ENCODE measurements around the gene MAJIN. TPM values are rescaled to one million over a fixed set of nuclear protein-coding genes. Genes with fewer than 3 reads are reported as not detected.
A peak's percentile ranks its signal among the peaks of the same experiment; 100 is the strongest.
"Not testable (repeated sequence)": the region's sequence is repeated elsewhere in the genome, so short reads cannot be mapped to it uniquely, and the experiment has no call there.

Gene MAJIN
- total and polyA plus RNA-seq, 5 experiments from 2014 or later: 0.48 to 2.4 (median 1.4) TPM; not detected in 1

DNA sequence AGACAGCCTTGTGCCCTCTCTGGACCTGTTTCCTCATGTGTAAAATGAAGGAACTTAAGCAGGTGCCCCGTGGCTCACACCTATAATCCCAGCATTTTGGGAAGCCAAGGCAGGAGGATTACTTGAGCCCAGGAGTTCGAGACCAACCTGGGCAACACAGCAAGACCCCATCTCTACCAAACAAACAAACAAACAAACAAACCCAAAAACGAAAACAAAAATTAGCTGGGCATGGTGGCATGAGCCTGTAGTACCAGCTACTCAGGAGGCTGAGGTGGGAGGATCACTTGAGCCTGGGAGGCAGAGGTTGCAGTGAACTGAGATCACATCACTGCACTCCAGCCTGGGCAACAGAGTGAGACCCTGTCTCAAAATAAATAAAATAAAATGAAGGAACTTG lies 32.1 kb upstream of the MAJIN start:
- not testable (repeated sequence) for H3K27ac Mint-ChIP-seq, H3K4me1 Mint-ChIP-seq, H3K27me3 Mint-ChIP-seq, ATAC-seq, DNase-seq, H3K9me3 Mint-ChIP-seq, H3K4me3 Mint-ChIP-seq, H3K36me3 Mint-ChIP-seq
- POLR2A ChIA-PET: interaction anchor here (1.4 kb wide), 1 partner anchor 113 kb away, joined by 3 read pairs; the partner anchor contains the start of gene ZNHIT2

DNA sequence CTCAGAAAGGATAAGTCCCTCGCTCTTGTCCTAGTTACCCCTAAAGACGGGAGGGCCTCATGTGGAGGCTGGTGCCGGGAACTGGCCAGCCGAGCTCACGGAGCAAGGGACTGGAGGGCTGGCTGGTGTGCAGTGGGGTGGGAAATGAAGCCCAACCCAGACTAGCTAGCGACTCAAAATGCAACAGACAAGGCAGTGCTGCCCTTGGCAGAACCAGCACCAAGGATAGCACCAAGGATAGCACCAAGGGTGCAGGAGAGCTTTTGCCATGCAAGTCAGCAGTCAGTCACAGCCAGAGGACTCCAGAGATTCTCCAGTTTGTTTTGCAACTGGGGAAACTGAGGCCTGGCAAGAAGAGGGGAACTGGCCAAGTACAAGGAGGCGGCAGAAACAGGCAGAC lies 31.4 kb upstream of the MAJIN start:
- Mint-ChIP-seq H3K9me3 (no peaks in the 10 kb centered on the region), H3K36me3 (no peaks in the 10 kb centered on the region), H3K4me3 (no peak overlapping the region), H3K4me1 (peaks cover 0 to 5% (median 0%) of the 10 kb centered on the region in 4 donors), H3K27me3 (no peaks in the 10 kb centered on the region), H3K27ac (no peak overlapping the region)
- DNase-seq (no peak), ATAC-seq (no peak)
- POLR2A ChIA-PET: interaction anchor here (1.4 kb wide), 1 partner anchor 114 kb away, joined by 3 read pairs; the partner anchor contains the start of gene ZNHIT2

DNA sequence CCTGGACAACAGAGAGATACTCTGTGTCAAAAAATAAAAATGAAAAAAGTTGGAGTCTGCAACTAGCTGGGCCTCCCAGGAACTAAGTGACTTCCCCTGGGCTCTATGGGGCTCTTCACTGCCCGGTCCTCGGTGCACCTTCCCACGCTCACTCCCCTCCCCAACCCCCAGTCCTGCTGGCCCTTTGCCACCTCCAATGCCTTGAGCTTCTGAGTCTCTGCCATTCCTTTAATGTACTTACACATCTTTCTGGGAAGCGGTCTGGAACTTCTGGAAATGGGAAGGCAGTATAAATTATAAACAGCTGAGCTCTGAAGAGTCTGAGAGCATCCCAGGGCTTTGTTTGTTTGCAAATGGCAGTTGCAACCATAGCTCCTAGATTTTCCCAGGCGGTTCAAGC lies 30.8 kb upstream of the MAJIN start:
- POLR2A ChIA-PET: no interaction called here
- Mint-ChIP-seq H3K4me3 (no peak overlapping the region), H3K9me3 (no peaks in the 10 kb centered on the region), H3K27ac (no peak overlapping the region), H3K27me3 (no peaks in the 10 kb centered on the region), H3K4me1 (peaks cover 0 to 8% (median 0%) of the 10 kb centered on the region in 4 donors), H3K36me3 (no peaks in the 10 kb centered on the region)
- DNase-seq (no peak), ATAC-seq (no peak)

DNA sequence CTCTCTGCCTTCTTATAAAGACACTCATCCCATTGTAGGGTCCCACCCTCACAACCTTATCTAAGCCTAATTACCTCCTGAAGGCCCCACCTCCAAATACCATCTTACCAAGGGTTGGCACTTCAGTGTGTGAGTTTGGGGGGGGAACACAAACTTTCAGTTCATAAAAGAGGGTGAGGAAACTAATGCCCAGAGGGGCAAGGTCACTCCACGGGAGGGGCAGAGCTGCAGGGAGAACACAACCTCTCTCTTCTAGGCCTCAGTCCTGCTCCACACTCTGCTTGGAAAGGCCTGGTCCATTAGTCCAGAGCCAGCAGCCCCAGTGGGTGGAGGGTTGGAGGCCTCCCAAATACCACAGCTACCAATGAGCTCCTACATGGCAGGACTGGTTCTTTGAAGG lies 27.6 kb upstream of the MAJIN start:
- POLR2A ChIA-PET: no interaction called here
- ATAC-seq (no peak), DNase-seq (no peak)
- no peak overlapping the region for H3K27ac Mint-ChIP-seq
- H3K36me3 Mint-ChIP-seq: no peaks in the 10 kb centered on the region
- peaks cover 0 to 11% (median 0%) of the 10 kb centered on the region in 5 donors for H3K27me3 Mint-ChIP-seq
- H3K4me3 Mint-ChIP-seq: no peak overlapping the region
- peaks cover 2 to 18% (median 7%) of the 10 kb centered on the region in 4 donors for H3K4me1 Mint-ChIP-seq
- no peaks in the 10 kb centered on the region for H3K9me3 Mint-ChIP-seq

DNA sequence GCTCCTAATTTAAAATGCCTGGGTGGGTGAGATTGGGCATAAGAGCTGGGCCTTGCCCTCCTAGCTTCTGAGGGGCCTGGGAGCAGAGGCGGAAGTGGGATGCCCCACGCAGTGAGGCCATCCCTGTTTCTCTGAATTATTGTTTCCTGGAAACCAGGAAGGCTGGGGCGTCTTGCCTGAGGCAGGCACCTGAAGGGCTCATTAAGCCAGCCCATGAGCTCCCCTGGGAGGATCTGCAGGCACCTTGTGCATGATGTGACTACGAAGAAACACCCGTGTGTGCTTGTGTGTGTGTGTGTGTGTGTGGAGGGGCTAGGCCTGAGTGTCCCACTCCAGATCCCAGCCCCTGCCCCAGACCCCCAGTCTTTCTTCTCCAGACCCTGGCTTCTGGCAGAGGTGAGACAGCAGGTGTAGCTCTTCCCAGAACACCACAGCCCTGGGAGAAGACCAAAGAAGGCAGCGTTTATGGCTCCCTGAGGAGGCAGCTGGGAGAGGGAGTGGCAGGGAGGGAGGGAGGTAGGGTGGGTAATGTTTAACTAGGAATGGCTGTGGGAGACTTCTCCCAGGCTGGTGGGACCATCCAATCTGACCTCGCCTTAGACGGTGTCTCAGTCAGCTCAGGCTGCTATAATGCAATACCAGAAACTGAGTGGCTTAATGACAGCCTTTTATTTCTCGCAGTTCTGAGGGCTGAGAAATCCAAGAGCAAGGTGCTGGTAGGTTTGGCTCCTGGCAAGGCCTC lies 27.0 kb upstream of the MAJIN start:
- DNase-seq: no peak
- Mint-ChIP-seq H3K36me3 (no peaks in the 10 kb centered on the region), H3K4me1 (peaks cover 2 to 18% (median 7%) of the 10 kb centered on the region in 4 donors), H3K9me3 (no peaks in the 10 kb centered on the region), H3K4me3 (no peak overlapping the region), H3K27ac (peak overlapping the region in 6 of 10 donors; percentile 7 to 63 (median 42)), H3K27me3 (peaks cover 0 to 17% (median 0%) of the 10 kb centered on the region in 5 donors)
- ATAC-seq: no peak
- POLR2A ChIA-PET: no interaction called here

DNA sequence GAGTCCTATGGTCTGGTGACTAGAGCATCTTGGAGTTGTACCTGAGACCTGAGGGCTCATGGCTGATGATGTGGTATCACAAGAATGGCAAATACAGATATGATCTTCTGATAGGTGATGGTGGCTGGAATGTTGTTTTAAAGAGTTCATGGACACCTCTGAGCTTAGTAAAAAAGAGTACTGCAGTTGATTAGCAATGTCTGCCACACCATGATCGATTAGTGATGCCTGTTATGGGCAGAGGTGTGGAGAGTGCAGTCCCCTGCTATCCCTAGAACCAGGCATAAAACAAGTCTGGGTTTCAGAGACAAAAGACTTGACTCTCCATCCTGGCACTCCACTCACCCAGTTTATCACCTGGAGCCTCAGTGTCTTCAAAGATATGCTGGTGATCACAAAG lies 26.2 kb upstream of the MAJIN start:
- Mint-ChIP-seq H3K9me3 (no peaks in the 10 kb centered on the region), H3K36me3 (no peaks in the 10 kb centered on the region), H3K4me1 (peaks cover 2 to 18% (median 7%) of the 10 kb centered on the region in 4 donors), H3K4me3 (no peak overlapping the region), H3K27me3 (peaks cover 0 to 19% (median 0%) of the 10 kb centered on the region in 5 donors), H3K27ac (peak overlapping the region in 2 of 10 donors; percentile 7 to 63)
- DNase-seq (no peak), ATAC-seq (no peak)
- POLR2A ChIA-PET: no interaction called here

DNA sequence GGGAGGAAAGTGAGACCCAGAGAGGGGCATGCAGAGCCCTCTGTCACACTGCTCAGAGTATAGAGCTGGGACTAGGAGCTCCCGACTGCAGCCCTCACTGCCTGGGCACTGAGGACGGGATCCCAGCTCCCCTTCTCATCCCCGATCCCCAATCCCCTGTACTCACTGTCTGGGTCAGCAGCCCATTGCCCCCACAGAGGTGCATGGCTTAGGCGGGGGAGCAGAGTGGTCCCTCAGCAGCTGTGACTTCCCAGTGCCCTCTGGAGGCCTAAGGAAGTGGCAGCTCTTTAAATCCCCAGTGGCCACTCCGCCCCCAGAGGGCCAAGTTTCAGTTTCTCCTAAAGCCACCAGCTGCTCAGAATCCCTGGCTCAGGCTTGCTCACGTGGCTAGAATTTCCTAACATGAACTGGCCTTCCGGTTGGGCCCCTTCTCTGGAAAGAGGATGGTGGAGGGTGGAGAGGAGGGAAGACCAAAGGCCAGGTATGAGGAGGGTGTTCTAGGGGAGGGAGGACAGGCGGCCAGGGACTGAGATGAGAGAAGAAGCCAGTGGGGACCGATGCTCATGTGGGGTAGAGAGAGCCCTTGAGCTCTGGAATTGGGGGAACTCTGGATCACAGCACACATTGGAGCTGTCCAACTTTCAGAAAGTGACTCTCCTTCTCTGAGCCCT lies 24.9 kb upstream of the MAJIN start, which contains the start of gene BATF2:
Gene BATF2, minus strand, starts transcription at position 262 of the 671 bp plus-strand sequence. Its CDS starts 57 bp downstream, at position 205.
- H3K27ac Mint-ChIP-seq: peak within 1 kb of the TSS in 3 of 10 donors; percentile 29 to 70 (median 48)
- no peaks in the 10 kb centered on the region for H3K9me3 Mint-ChIP-seq
- no peaks in the 10 kb centered on the region for H3K36me3 Mint-ChIP-seq
- peak; percentile 32 to 63 for ATAC-seq
- H3K4me1 Mint-ChIP-seq: peaks cover 2 to 18% (median 7%) of the 10 kb centered on the region in 4 donors
- H3K27me3 Mint-ChIP-seq: peaks cover 0 to 19% (median 0%) of the 10 kb centered on the region in 5 donors
- H3K4me3 Mint-ChIP-seq: peak within 1 kb of the TSS in 1 of 10 donors; percentile 76
- POLR2A ChIA-PET: no interaction called here
- DNase-seq: peak in 2 of 10 donors; percentile 6 to 16

DNA sequence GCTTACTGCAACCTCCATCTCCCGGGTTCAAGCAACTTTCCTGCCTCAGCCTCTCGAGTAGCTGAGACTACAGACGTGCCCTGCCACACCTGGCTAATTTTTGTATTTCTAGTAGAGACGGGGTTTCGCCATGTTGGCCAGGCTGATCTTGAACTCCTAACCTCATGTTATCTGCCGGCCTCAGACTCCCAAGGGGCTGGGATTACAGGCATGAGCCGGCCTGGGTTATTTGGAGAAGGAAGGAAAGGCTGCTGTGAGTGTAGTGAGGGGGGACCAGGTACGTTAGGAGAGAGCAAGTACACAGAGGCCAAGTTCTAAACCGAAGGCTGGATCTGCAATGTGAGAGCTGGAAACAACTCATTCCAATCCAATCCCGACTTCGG lies 24.4 kb upstream of the MAJIN start:
- Mint-ChIP-seq H3K27ac (peak overlapping the region in 2 of 10 donors; percentile 29 to 70), H3K36me3 (no peaks in the 10 kb centered on the region), H3K4me3 (peak overlapping the region in 1 of 10 donors; percentile 76), H3K9me3 (no peaks in the 10 kb centered on the region), H3K4me1 (peaks cover 2 to 21% (median 7%) of the 10 kb centered on the region in 4 donors), H3K27me3 (peaks cover 0 to 19% (median 0%) of the 10 kb centered on the region in 5 donors)
- ATAC-seq: no peak
- POLR2A ChIA-PET: no interaction called here
- DNase-seq: no peak

DNA sequence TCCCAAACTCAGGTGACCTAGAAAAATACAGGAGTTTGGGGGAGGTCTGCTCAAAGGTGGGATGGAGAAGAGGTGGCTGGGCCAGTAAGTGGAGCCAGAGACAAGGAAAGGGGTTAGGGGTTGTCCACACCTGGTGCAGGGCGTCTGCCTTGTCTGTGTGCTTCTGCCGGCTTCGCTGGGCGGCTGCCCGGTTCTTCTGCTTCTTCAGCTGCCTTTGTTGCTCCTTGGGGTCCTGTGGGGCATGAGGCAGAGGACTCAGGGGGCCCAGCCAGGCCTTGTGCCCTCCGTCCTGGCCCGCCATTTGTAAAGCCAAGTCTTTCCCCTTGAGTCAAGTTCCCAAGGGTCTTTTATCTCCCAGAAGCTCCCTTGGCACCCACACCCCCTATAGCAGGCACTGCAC lies 22.4 kb upstream of the MAJIN start:
- POLR2A ChIA-PET: no interaction called here
- H3K27me3 Mint-ChIP-seq: peaks cover 0 to 19% (median 0%) of the 10 kb centered on the region in 5 donors
- no peak overlapping the region for H3K27ac Mint-ChIP-seq
- H3K4me3 Mint-ChIP-seq: no peak overlapping the region
- no peaks in the 10 kb centered on the region for H3K36me3 Mint-ChIP-seq
- ATAC-seq (no peak), DNase-seq (no peak)
- peaks cover 6 to 34% (median 15%) of the 10 kb centered on the region in 4 donors for H3K4me1 Mint-ChIP-seq
- no peaks in the 10 kb centered on the region for H3K9me3 Mint-ChIP-seq

DNA sequence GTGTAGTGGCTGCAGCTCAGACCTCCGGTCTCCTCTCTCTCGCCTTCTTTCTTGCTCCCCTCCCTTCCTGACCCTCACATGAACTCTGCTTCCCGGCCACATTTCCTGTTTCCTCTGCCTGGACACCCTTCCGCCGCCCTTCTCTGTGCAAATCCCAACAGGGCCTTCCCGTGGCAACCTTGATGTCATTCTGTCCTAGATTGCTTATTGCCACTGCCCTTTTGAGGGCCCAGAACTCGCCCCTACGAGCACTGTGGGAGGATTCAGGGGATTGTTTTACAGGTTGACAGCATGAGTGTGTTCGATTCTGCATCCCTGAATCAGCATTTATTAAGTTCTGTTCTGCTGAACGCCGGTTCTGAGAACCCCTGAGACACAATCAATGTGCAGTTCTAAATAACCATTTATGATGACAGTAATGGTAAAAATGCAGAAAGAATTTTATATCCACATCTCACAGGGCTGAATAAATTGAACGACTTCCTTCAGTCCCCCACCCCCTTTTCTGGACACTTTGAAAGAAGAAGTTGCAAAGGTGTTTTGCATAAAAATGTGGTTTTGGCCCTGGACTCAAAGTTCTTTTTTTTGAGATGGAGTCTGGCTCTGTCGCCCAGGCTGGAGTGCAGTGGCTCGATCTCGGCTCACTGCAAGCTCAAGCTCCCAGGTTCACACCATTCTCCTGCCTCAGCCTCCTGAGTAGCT lies 18.5 kb upstream of the MAJIN start:
- Mint-ChIP-seq H3K27me3 (peaks cover 0 to 17% (median 2%) of the 10 kb centered on the region in 5 donors), H3K4me3 (peak overlapping the region in 2 of 10 donors; percentile 36 to 57), H3K36me3 (no peaks in the 10 kb centered on the region), H3K9me3 (no peaks in the 10 kb centered on the region), H3K27ac (peak overlapping the region in 4 of 10 donors; percentile 37 to 71 (median 58)), H3K4me1 (peaks cover 7 to 29% (median 11%) of the 10 kb centered on the region in 4 donors)
- POLR2A ChIA-PET: no interaction called here
- DNase-seq (no peak), ATAC-seq (no peak)

DNA sequence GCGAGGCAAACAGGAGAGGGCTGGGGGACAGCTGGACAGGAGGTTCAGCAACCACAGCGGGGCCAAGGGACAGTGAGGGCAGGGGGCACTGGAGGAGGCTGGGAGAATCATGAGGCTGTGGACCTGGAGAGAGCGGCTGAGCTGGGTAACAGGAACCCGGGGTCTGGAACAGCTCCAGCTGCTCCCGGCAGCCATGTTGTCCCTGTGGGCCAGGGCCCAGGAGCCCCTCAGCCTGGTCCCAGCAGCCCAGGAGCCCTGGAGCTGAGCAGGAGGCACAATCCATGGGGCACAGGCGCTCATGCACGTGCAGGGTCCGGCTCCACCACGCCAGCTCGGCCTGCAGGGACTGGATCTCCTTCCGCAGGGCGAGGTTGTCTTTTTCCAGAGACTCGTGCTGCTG lies 17.5 kb upstream of the MAJIN start:
- Mint-ChIP-seq H3K36me3 (no peaks in the 10 kb centered on the region), H3K27ac (peak overlapping the region in 1 of 10 donors; percentile 53), H3K9me3 (no peaks in the 10 kb centered on the region), H3K27me3 (peaks cover 0 to 9% (median 4%) of the 10 kb centered on the region in 5 donors), H3K4me1 (peaks cover 7 to 32% (median 11%) of the 10 kb centered on the region in 4 donors), H3K4me3 (peak overlapping the region in 1 of 10 donors; percentile 19)
- ATAC-seq: no peak
- no peak for DNase-seq
- POLR2A ChIA-PET: no interaction called here

DNA sequence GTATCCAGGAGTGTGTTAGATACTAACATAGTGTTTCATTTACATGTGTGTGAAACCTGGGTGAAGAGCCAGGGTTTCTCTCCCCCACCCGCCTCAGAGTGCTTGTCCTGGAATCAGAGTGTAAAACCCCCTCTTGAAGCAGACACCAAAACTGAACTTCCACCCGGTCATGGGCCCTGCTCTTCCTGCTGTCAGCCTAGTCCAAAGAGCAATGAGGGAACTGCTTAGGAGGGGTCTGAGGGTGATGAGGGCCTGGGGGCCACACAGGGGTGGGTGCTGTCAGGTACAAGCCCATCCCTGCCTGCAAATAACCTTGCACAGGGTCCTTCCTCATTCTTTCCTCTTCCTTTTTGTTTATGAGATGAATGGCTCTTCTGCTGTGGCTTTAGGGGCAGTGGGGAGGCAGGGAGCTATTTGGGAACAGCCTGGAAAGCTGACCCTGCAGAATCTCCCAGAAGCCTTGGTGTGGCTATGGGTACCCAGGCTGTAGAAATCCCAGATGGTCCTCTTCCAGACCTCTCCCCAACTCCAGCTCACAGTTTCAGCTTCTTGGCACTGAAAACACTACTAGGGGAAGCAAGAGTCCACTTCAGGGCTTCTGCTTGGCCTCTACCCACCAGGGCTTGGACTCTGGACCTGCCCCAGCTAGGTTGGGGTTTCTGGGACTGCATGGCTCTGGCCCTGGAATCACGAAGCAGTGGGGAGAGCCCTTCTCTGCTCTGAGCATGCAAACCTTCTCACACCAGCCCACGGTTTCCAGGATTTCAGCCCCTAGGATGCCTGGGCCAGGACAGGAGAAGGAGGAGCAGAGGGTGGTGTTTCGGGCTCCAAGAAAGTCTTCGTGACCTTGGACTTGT lies 16.3 kb upstream of the MAJIN start:
- no peaks in the 10 kb centered on the region for H3K9me3 Mint-ChIP-seq

More for the DNA sequence above, 16.3 kb upstream of the MAJIN start:
- Mint-ChIP-seq H3K4me3 (no peak overlapping the region), H3K27me3 (peaks cover 0 to 5% (median 4%) of the 10 kb centered on the region in 5 donors), H3K27ac (peak overlapping the region in 1 of 10 donors; percentile 53), H3K36me3 (no peaks in the 10 kb centered on the region), H3K4me1 (peaks cover 7 to 34% (median 11%) of the 10 kb centered on the region in 4 donors)
- POLR2A ChIA-PET: interaction anchor here (0.6 kb wide), 1 partner anchor 62 kb away, joined by 6 read pairs; no protein-coding TSS in a partner anchor
- no peak for DNase-seq
- no peak for ATAC-seq
